PC-3 (cell line): ENCODE measurements around the gene KRTAP10-10. TPM values are rescaled to one million over a fixed set of nuclear protein-coding genes. Genes with fewer than 3 reads are reported as not detected.
"Not testable (repeated sequence)": the region's sequence is repeated elsewhere in the genome, so short reads cannot be mapped to it uniquely, and the experiment has no call there.

ENCODE experiments used
- ATAC-seq: fragments of 200-7000 bp; cut with Tn5 transposase; 2 replicates; pipeline ENCODE4 v1.9.1; 2020; ENCODE audit warnings: mild to moderate bottlenecking, moderate library complexity
- BruUV-seq: library from RNA; stranded (reverse); fragments of 400-500 nt; replicated peaks from 2 replicates; lab custom pipeline; 2021; lab: Mats Ljungman, UMichigan
- CTCF ChIA-PET: fragments of 300-600 bp; sonication (Branson Sonifier 250); formaldehyde crosslinking; loops from one replicate; lab custom pipeline; 2022; ENCODE audit warnings: antibody characterized with exemption; lab: Charles Lee
- POLR2A ChIA-PET: fragments of 300-600 bp; sonication (Branson Sonifier 250); formaldehyde crosslinking; loops from one replicate; lab custom pipeline; 2022; ENCODE audit warnings: antibody characterized with exemption; ENCODE audit not compliant: unreplicated experiment; lab: Charles Lee
- DNase-seq: peaks from one replicate; pipeline ENCODE4 v3.0.0-alpha.2; 2015
- H2AFZ ChIP-seq: fragments of 300-600 bp; sonication (generic); 2 replicates; pipeline ENCODE4 v1.6.0; 2016; ENCODE audit warnings: antibody characterized with exemption, low read length
- H3F3A ChIP-seq: fragments of 300-600 bp; sonication (generic); one replicate; pipeline ENCODE4 v1.6.0; 2017; ENCODE audit warnings: antibody characterized with exemption, low read length, control low read depth, mild to moderate bottlenecking; ENCODE audit not compliant: unreplicated experiment
- H3K27ac ChIP-seq: fragments of 300-600 bp; sonication (generic); 2 replicates; pipeline ENCODE4 v1.5.1; 2016; ENCODE audit warnings: mild to moderate bottlenecking, low read length
- H3K27me3 ChIP-seq: fragments of 300-600 bp; sonication (generic); 2 replicates; pipeline ENCODE4 v1.6.1; 2016; ENCODE audit warnings: low read length, mixed read lengths
- H3K36me3 ChIP-seq: fragments of 300-600 bp; sonication (generic); 2 replicates; pipeline ENCODE4 v1.6.1; 2016; ENCODE audit warnings: low read depth, mixed run types, low read length, mixed read lengths
- H3K4me1 ChIP-seq: fragments of 300-600 bp; sonication (generic); 2 replicates; pipeline ENCODE4 v1.5.1; 2016; ENCODE audit warnings: low read length; ENCODE audit not compliant: insufficient read depth
- H3K4me2 ChIP-seq: fragments of 300-600 bp; sonication (generic); 2 replicates; pipeline ENCODE4 v1.6.0; 2016; ENCODE audit warnings: low read length
- H3K4me3 ChIP-seq: fragments of 300-600 bp; sonication (generic); 2 replicates; pipeline ENCODE4 v1.5.1; 2016; ENCODE audit warnings: mild to moderate bottlenecking, low read length, mixed read lengths
- H3K79me2 ChIP-seq: fragments of 300-600 bp; sonication (generic); 2 replicates; pipeline ENCODE4 v1.6.1; 2017; ENCODE audit warnings: low read length, mixed read lengths
- H3K9ac ChIP-seq: fragments of 300-600 bp; sonication (generic); 2 replicates; pipeline ENCODE4 v1.6.0; 2016; ENCODE audit warnings: mild to moderate bottlenecking, low read length
- H3K9me2 ChIP-seq: fragments of 300-600 bp; sonication (generic); replicated peaks from 2 replicates; pipeline ENCODE4 v1.6.1; 2016; ENCODE audit warnings: mixed run types, low read length, mixed read lengths
- H3K9me3 ChIP-seq: fragments of 300-600 bp; sonication (generic); 2 replicates; pipeline ENCODE4 v1.6.1; 2016; ENCODE audit warnings: low read length, mixed read lengths
- H4K20me1 ChIP-seq: fragments of 300-600 bp; sonication (generic); 2 replicates; pipeline ENCODE4 v1.6.1; 2016; ENCODE audit warnings: low read length, mixed read lengths
- CTCF ChIP-seq: fragments of 300-600 bp; sonication (generic); conservative IDR thresholded peaks from 2 replicates; pipeline ENCODE4 v1.5.1; 2017; ENCODE audit warnings: antibody characterized with exemption, low read depth, mild to moderate bottlenecking, low read length
- EZH2 ChIP-seq: fragments of 300-600 bp; sonication (generic); IDR thresholded peaks from one replicate; pipeline ENCODE4 v1.6.1; 2017; ENCODE audit warnings: antibody characterized with exemption, mild to moderate bottlenecking, low read length; ENCODE audit not compliant: unreplicated experiment
- EZH2phosphoT487 ChIP-seq: fragments of 300-600 bp; sonication (generic); IDR thresholded peaks from 2 replicates; pipeline ENCODE4 v1.6.1; 2018; ENCODE audit warnings: mild to moderate bottlenecking, antibody characterized with exemption, low read length, borderline replicate concordance
- intact Hi-C: fragments of 100-400 bp; cut with micrococcal nuclease; formaldehyde crosslinking; loops from 2 replicates; pipeline ENCODE4 v1.9.0; 2023
- total RNA-seq: library from RNA; depleted of rRNA; stranded (reverse); fragments of >200 nt; gene quantifications from 2 replicates; pipeline ENCODE4 v1.2.3, GENCODE V29; 2014

KRTAP10-10 gene
- total RNA-seq, 1 experiment from 2014 or later = not detected

GRCh38 chr21:44644878-44645277, 7.7 kb downstream of the KRTAP10-10 start:
- Histone ChIP-seq H3K9ac (no peak overlapping the region), H3K27ac (no peak overlapping the region), H3K4me1 (no peaks in the 10 kb centered on the region), H3K9me2 (no peaks in the 10 kb centered on the region), H3K27me3 (no peaks in the 10 kb centered on the region), H3K4me3 (no peak overlapping the region), H2AFZ (no peak overlapping the region), H4K20me1 (no peaks in the 10 kb centered on the region), H3K79me2 (no peaks in the 10 kb centered on the region), H3K4me2 (no peak overlapping the region), H3F3A (no peaks in the 10 kb centered on the region), H3K36me3 (no peaks in the 10 kb centered on the region), H3K9me3 (no peaks in the 10 kb centered on the region)
- no TSS peak for BruUV-seq
- intact Hi-C loops = no loop called here
- ATAC-seq (no peak), DNase-seq (no peak)
- POLR2A ChIA-PET = interaction anchor here (0.5 kb wide), 1 partner anchor 141 kb away, joined by 7 read pairs; no protein-coding TSS in a partner anchor
- CTCF ChIA-PET = no interaction called here
- TF ChIP-seq CTCF (no peak), EZH2phosphoT487 (no peak), EZH2 (no peak)

DNA sequence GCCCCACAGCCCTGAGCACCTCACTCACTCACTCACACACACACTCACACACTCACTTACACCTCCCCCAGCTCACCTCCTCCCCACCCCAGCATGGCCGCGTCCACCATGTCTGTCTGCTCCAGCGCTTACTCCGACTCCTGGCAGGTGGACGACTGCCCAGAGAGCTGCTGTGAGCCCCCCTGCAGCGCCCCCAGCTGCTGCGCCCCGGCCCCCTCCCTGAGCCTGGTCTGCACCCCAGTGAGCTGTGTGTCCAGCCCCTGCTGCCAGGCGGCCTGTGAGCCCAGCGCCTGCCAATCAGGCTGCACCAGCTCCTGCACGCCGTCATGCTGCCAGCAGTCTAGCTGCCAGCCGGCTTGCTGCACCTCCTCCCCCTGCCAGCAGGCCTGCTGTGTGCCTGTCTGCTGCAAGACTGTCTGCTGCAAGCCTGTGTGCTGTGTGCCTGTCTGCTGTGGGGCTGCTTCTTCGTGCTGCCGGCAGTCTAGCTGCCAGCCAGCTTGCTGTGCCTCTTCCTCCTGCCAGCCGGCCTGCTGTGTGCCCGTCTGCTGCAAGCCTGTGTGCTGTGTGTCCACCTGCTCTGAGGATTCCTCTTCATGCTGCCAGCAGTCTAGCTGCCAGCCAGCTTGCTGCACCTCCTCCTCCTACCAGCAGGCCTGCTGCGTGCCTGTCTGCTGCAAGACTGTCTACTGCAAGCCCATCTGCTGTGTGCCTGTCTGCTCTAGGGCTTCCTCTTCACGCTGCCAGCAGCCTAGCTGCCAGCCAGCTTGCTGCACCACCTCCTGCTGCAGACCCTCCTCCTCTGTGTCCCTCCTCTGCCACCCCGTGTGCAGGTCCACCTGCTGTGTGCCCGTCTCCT, 9.4 kb downstream of the KRTAP10-10 start, which contains the start of gene KRTAP10-11:
Gene KRTAP10-11 (plus strand): TSS at position 49 of the 856 bp plus-strand sequence. CDS start 45 bp downstream, at position 94.
- H3K36me3 ChIP-seq, CTCF ChIA-PET, ATAC-seq, H3K9ac ChIP-seq, H3K9me3 ChIP-seq, H2AFZ ChIP-seq, H3K27me3 ChIP-seq, H3K79me2 ChIP-seq, H3F3A ChIP-seq, H3K27ac ChIP-seq, H3K4me3 ChIP-seq, POLR2A ChIA-PET, H3K9me2 ChIP-seq, DNase-seq, H3K4me2 ChIP-seq, intact Hi-C loops, H4K20me1 ChIP-seq, H3K4me1 ChIP-seq, BruUV-seq: not testable (repeated sequence)

GRCh38 chr21:44647222-44647552, 10.0 kb downstream of the KRTAP10-10 start:
- H3K4me3 ChIP-seq = no peak overlapping the region
- no peak overlapping the region for H3K27ac ChIP-seq
- H3F3A ChIP-seq = no peaks in the 10 kb centered on the region
- ChIA-PET CTCF (no interaction called here), POLR2A (no interaction called here)
- no peak overlapping the region for H3K9ac ChIP-seq
- H3K4me2 ChIP-seq = no peak overlapping the region
- no peaks in the 10 kb centered on the region for H3K4me1 ChIP-seq
- no peak overlapping the region for H2AFZ ChIP-seq
- no peak for DNase-seq
- H3K79me2 ChIP-seq = no peaks in the 10 kb centered on the region
- no peaks in the 10 kb centered on the region for H3K36me3 ChIP-seq
- ATAC-seq = no peak
- H3K9me2 ChIP-seq = no peaks in the 10 kb centered on the region
- H3K27me3 ChIP-seq = no peaks in the 10 kb centered on the region
- no peaks in the 10 kb centered on the region for H4K20me1 ChIP-seq
- BruUV-seq = no TSS peak
- TF ChIP-seq EZH2 (no peak), CTCF (no peak), EZH2phosphoT487 (no peak)
- H3K9me3 ChIP-seq = no peaks in the 10 kb centered on the region
- intact Hi-C loops = no loop called here
